H1 (cell line): ENCODE results near the gene ZFP3. TPM values are rescaled to one million over a fixed set of nuclear protein-coding genes. Genes with fewer than 3 reads are reported as not detected.

Experiments used
- CEBPB ChIP-seq: IDR thresholded peaks from 2 replicates; pipeline ENCODE4 v1.6.1; 2012; ENCODE audit warnings: low read depth, low read length
- SP1 ChIP-seq: IDR thresholded peaks from 2 replicates; pipeline ENCODE4 v1.6.1; 2011; ENCODE audit warnings: low read depth, low read length
- ZNF274 ChIP-seq: IDR thresholded peaks from 2 replicates; pipeline ENCODE4 v1.7.0; 2012; ENCODE audit warnings: low read length, borderline replicate concordance; ENCODE audit errors: extremely low read depth
- polyA plus RNA-seq, 7 experiments: library from polyadenylated mRNA; depleted of rRNA in 3 of 7; stranded (reverse) in 5 of 7; unstranded in 2 of 7; fragments of >200 nt in 5 of 7; fragments of 200-250 nt in 2 of 7; gene quantifications; 1 replicate in 5 of 7; 2 replicates in 1 of 7; 4 replicates in 1 of 7; pipeline versions ENCODE4 v1.2.1 to v1.2.3, GENCODE V29; 2011 to 2013; ENCODE audit warnings: missing spikeins in 2 of 7, mixed read lengths in 2 of 7
- total RNA-seq: library from RNA; stranded (reverse); fragmentation: NEBNext Ultra II Directional; extraction: Animal tissue kit (Norgen Biotek cat#: 25700); gene quantifications from 2 replicates; pipeline ENCODE4 v1.2.1, GENCODE V29; 2021

ZFP3 gene
- total and polyA plus RNA-seq, 2 of the 8 experiments (the other 6 are each of a cell fraction or from before 2014, with no cell fraction given): 0.15 to 0.44 TPM

DNA sequence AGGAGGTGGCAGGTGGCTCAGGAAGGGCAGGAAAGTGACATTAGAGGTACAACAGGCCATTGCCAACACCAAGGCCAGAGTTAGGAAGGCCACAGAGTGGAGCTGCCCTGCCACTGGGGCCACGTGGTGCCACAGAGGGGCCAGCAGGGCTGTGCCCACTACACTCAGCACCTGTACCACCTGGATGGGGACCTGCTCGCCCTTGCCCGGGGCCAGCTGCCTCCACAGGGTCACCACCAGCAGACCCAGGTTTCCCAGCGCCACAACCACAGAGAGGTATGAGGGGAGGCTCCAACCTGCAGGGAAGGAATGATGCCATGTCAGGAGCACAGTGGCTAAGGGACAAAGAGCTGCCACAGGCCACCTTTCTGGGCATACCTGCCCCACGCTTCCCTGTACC is 44.2 kb upstream of the ZFP3 start (continued):
- TF ChIP-seq SP1 (no peak), ZNF274 (no peak), CEBPB (no peak)
- TF ChIP-seq, all 59 proteins: peak for 0
